Measurements from ENCODE around the gene AGPAT4. TPM values are rescaled to one million over a fixed set of nuclear protein-coding genes. Genes with fewer than 3 reads are reported as not detected.

AGPAT4 gene
- total and polyA plus RNA-seq, 7 donors, result under 0.01 to 16.6 (median 6.9) TPM

GRCh38 chr6:161171207-161171606 is 102.7 kb downstream of the AGPAT4 start:
- no peaks in the 10 kb centered on the region for H3K27me3 ChIP-seq
- H3K36me3 ChIP-seq, result no peaks in the 10 kb centered on the region
- H3K9me3 ChIP-seq, result no peaks in the 10 kb centered on the region
- intact Hi-C loops (cut with DNase I), result no loop called here
- no peak for TF ChIP-seq CTCF (IDR thresholded peaks at IDR 0.05)
- no peak for TF ChIP-seq POLR2A (IDR thresholded peaks at IDR 0.05)
- no peak for TF ChIP-seq EP300 (IDR thresholded peaks at IDR 0.05)
- TF ChIP-seq POLR2AphosphoS5 (IDR thresholded peaks at IDR 0.05), result no peak
- H3K4me1 ChIP-seq, result peaks cover 0 to 23% (median 18%) of the 10 kb centered on the region in 4 donors
- no peak for DNase-seq
- WGBS, 2 donors, result 87 to 91% methylated on average over 2 of the region's 2 CpGs
- H3K27ac ChIP-seq, result no peak overlapping the region
- H3K4me3 ChIP-seq, result no peak overlapping the region

GRCh38 chr6:161169696-161170095 is 104.2 kb downstream of the AGPAT4 start:
- Histone ChIP-seq H3K4me1 (peaks cover 0 to 23% (median 18%) of the 10 kb centered on the region in 4 donors), H3K36me3 (peaks cover 0 to 11% (median 0%) of the 10 kb centered on the region in 4 donors), H3K27ac (peak overlapping the region in 2 of 4 donors; percentile 26 to 40), H3K27me3 (no peaks in the 10 kb centered on the region), H3K4me3 (no peak overlapping the region), H3K9me3 (no peaks in the 10 kb centered on the region)
- 70 to 79% methylated on average over 4 of the region's 4 CpGs for WGBS, 2 donors
- DNase-seq, result peak; percentile 84
- TF ChIP-seq CTCF (IDR thresholded peaks at IDR 0.05) (no peak), POLR2AphosphoS5 (IDR thresholded peaks at IDR 0.05) (no peak), EP300 (IDR thresholded peaks at IDR 0.05) (no peak), POLR2A (IDR thresholded peaks at IDR 0.05) (no peak)
- intact Hi-C loops (cut with DNase I), result loop anchor here (1.0 to 5.0 kb wide), 2 partner anchors 12 to 103 kb away; partner anchors contain the start of gene AGPAT4

GRCh38 chr6:161169035-161169434 is 104.8 kb downstream of the AGPAT4 start:
- 86 to 89% methylated on average over 2 of the region's 2 CpGs for WGBS, 2 donors
- no peak for DNase-seq
- Histone ChIP-seq H3K9me3 (no peaks in the 10 kb centered on the region), H3K36me3 (peaks cover 0 to 17% (median 0%) of the 10 kb centered on the region in 4 donors), H3K27me3 (no peaks in the 10 kb centered on the region), H3K4me3 (no peak overlapping the region), H3K27ac (peak overlapping the region in 1 of 4 donors; percentile 40), H3K4me1 (peaks cover 0 to 23% (median 18%) of the 10 kb centered on the region in 4 donors)
- no peak for TF ChIP-seq EP300 (IDR thresholded peaks at IDR 0.05)
- no peak for TF ChIP-seq CTCF (IDR thresholded peaks at IDR 0.05)
- intact Hi-C loops (cut with DNase I), result loop anchor here (5.0 kb wide), 1 partner anchor 103 kb away; the partner anchor contains the start of gene AGPAT4

GRCh38 chr6:161168281-161168891 is 105.5 kb downstream of the AGPAT4 start:
- Histone ChIP-seq H3K4me3 (no peak overlapping the region), H3K27me3 (no peaks in the 10 kb centered on the region), H3K9me3 (no peaks in the 10 kb centered on the region), H3K4me1 (peaks cover 0 to 23% (median 18%) of the 10 kb centered on the region in 4 donors), H3K27ac (peak overlapping the region in 1 of 4 donors; percentile 40), H3K36me3 (peaks cover 0 to 23% (median 0%) of the 10 kb centered on the region in 4 donors)
- TF ChIP-seq EP300 (IDR thresholded peaks at IDR 0.05) (no peak), POLR2AphosphoS5 (IDR thresholded peaks at IDR 0.05) (no peak), CTCF (IDR thresholded peaks at IDR 0.05) (no peak), POLR2A (IDR thresholded peaks at IDR 0.05) (no peak)
- 67 to 80% methylated on average over 14 of the region's 14 CpGs for WGBS, 2 donors
- no peak for DNase-seq
- intact Hi-C loops (cut with DNase I), result loop anchor here (5.0 kb wide), 1 partner anchor 104 kb away; the partner anchor contains the start of gene AGPAT4
